B cell (primary cell): ENCODE measurements around the gene PRKACA.

ENCODE experiments used
- EZH2 ChIP-seq: IDR thresholded peaks from 2 replicates; pipeline ENCODE4 v1.6.1; 2012; ENCODE audit warnings: borderline replicate concordance, low read depth, mild to moderate bottlenecking, moderate library complexity, low read length; ENCODE audit not compliant: insufficient read depth, poor library complexity, severe bottlenecking
- TF ChIP-seq, protein P1 (sequence below): fragments of 200-600 bp; IDR thresholded peaks from one replicate; pipeline ENCODE4 v1.8.0; 2022; ENCODE audit warnings: antibody characterized with exemption, mild to moderate bottlenecking

DNA sequence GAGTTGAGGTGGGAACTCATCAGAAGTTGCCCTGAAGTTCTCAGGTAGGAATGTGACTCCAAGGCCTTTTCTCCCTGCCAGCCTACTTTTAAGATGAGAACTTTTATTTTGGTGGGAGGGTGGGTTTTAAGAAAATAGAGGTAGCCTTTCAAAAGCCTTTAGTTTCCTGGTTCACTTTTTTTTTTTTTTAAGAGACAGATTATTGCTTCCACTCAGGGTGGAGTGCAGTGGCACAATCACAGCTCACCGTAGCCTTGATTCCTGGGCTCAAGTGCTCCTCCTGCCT is 34.9 kb downstream of the PRKACA start:
- TF ChIP-seq, protein P1, sequence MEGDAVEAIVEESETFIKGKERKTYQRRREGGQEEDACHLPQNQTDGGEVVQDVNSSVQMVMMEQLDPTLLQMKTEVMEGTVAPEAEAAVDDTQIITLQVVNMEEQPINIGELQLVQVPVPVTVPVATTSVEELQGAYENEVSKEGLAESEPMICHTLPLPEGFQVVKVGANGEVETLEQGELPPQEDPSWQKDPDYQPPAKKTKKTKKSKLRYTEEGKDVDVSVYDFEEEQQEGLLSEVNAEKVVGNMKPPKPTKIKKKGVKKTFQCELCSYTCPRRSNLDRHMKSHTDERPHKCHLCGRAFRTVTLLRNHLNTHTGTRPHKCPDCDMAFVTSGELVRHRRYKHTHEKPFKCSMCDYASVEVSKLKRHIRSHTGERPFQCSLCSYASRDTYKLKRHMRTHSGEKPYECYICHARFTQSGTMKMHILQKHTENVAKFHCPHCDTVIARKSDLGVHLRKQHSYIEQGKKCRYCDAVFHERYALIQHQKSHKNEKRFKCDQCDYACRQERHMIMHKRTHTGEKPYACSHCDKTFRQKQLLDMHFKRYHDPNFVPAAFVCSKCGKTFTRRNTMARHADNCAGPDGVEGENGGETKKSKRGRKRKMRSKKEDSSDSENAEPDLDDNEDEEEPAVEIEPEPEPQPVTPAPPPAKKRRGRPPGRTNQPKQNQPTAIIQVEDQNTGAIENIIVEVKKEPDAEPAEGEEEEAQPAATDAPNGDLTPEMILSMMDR, result no peak
- TF ChIP-seq EZH2, result no peak
